ENCODE data around the gene EZH1. TPM values are rescaled to one million over a fixed set of nuclear protein-coding genes. Genes with fewer than 3 reads are reported as not detected.
A peak's percentile ranks its signal among the peaks of the same experiment; 100 is the strongest.

The EZH1 gene
- total RNA-seq, 1 donor from 2014 or later = 18.2 TPM

- Histone ChIP-seq H3K36me3 (ENCODE audit: control insufficient read depth, insufficient read depth, low read length) (no peaks in the 10 kb centered on the region), H3K27me3 (ENCODE audit: control insufficient read depth, insufficient read depth, low read length) (no peaks in the 10 kb centered on the region), H3K4me3 (ENCODE audit: low read depth, low read length) (no peak overlapping the region)
- FAIRE-seq (no peak), DNase-seq (ENCODE audit: low read depth) (no peak)
- no peak for TF ChIP-seq CTCF (IDR thresholded peaks at IDR 0.05; ENCODE audit: insufficient read depth, low read length, severe bottlenecking)
These were observed 58.2 kb downstream of the EZH1 start for GRCh38 chr17:42686520-42687128.

- no peak for TF ChIP-seq CTCF (IDR thresholded peaks at IDR 0.05; ENCODE audit: insufficient read depth, low read length, severe bottlenecking)
- Histone ChIP-seq H3K4me3 (ENCODE audit: low read depth, low read length) (no peak overlapping the region), H3K36me3 (ENCODE audit: control insufficient read depth, insufficient read depth, low read length) (no peaks in the 10 kb centered on the region), H3K27me3 (ENCODE audit: control insufficient read depth, insufficient read depth, low read length) (no peaks in the 10 kb centered on the region)
- FAIRE-seq (no peak), DNase-seq (ENCODE audit: low read depth) (no peak)
These were observed 59.0 kb downstream of the EZH1 start for GRCh38 chr17:42685831-42686230.

GRCh38 chr17:42684929-42685556 lies 59.8 kb downstream of the EZH1 start:
- Histone ChIP-seq H3K36me3 (ENCODE audit: control insufficient read depth, insufficient read depth, low read length) (no peaks in the 10 kb centered on the region), H3K4me3 (ENCODE audit: low read depth, low read length) (no peak overlapping the region), H3K27me3 (ENCODE audit: control insufficient read depth, insufficient read depth, low read length) (no peaks in the 10 kb centered on the region)
- no peak for TF ChIP-seq CTCF (IDR thresholded peaks at IDR 0.05; ENCODE audit: insufficient read depth, low read length, severe bottlenecking)
- no peak for DNase-seq (ENCODE audit: low read depth)
- FAIRE-seq = no peak

GRCh38 chr17:42683407-42684034 lies 61.3 kb downstream of the EZH1 start:
- no peak for FAIRE-seq
- H3K4me3 ChIP-seq (ENCODE audit: low read depth, low read length) = no peak overlapping the region

GRCh38 chr17:42682722-42683403 lies 62.0 kb downstream of the EZH1 start:
- Histone ChIP-seq H3K36me3 (ENCODE audit: control insufficient read depth, insufficient read depth, low read length) (no peaks in the 10 kb centered on the region), H3K4me3 (ENCODE audit: low read depth, low read length) (peak overlapping the region; percentile 33), H3K27me3 (ENCODE audit: control insufficient read depth, insufficient read depth, low read length) (no peaks in the 10 kb centered on the region)
- DNase-seq (ENCODE audit: low read depth) (peak; percentile 48), FAIRE-seq (no peak)
- no peak for TF ChIP-seq CTCF (IDR thresholded peaks at IDR 0.05; ENCODE audit: insufficient read depth, low read length, severe bottlenecking)

More at GRCh38 chr17:42683407-42684034, 61.3 kb downstream of the EZH1 start:
- H3K27me3 ChIP-seq (ENCODE audit: control insufficient read depth, insufficient read depth, low read length) = no peaks in the 10 kb centered on the region
- no peak for DNase-seq (ENCODE audit: low read depth)
- no peak for TF ChIP-seq CTCF (IDR thresholded peaks at IDR 0.05; ENCODE audit: insufficient read depth, low read length, severe bottlenecking)
- H3K36me3 ChIP-seq (ENCODE audit: control insufficient read depth, insufficient read depth, low read length) = no peaks in the 10 kb centered on the region
